DMS 273 treated with DMSO at 0.1 percent for 48 hours (cell line): ENCODE results near the gene SH3D19.

ENCODE experiments used
- DNase-seq: peaks from one replicate; lab custom pipeline; 2025; lab: John Stamatoyannopoulos, UW

The SH3D19 gene, protein sequence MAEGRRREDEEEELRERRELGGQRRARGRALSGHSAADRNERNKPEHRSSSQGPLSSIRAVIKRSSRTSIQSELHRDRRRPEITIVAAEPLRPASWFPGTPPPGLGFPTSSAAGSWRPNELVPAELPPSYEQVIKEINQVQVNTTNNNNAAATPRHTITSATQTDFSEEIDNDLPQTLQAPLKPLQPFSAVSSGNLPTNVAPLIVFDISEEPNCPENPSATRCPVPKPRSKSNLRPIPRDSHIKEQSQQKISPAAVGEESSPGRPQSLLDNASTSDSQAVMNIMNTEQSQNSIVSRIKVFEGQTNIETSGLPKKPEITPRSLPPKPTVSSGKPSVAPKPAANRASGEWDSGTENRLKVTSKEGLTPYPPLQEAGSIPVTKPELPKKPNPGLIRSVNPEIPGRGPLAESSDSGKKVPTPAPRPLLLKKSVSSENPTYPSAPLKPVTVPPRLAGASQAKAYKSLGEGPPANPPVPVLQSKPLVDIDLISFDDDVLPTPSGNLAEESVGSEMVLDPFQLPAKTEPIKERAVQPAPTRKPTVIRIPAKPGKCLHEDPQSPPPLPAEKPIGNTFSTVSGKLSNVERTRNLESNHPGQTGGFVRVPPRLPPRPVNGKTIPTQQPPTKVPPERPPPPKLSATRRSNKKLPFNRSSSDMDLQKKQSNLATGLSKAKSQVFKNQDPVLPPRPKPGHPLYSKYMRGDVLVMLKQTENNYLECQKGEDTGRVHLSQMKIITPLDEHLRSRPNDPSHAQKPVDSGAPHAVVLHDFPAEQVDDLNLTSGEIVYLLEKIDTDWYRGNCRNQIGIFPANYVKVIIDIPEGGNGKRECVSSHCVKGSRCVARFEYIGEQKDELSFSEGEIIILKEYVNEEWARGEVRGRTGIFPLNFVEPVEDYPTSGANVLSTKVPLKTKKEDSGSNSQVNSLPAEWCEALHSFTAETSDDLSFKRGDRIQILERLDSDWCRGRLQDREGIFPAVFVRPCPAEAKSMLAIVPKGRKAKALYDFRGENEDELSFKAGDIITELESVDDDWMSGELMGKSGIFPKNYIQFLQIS

DNA sequence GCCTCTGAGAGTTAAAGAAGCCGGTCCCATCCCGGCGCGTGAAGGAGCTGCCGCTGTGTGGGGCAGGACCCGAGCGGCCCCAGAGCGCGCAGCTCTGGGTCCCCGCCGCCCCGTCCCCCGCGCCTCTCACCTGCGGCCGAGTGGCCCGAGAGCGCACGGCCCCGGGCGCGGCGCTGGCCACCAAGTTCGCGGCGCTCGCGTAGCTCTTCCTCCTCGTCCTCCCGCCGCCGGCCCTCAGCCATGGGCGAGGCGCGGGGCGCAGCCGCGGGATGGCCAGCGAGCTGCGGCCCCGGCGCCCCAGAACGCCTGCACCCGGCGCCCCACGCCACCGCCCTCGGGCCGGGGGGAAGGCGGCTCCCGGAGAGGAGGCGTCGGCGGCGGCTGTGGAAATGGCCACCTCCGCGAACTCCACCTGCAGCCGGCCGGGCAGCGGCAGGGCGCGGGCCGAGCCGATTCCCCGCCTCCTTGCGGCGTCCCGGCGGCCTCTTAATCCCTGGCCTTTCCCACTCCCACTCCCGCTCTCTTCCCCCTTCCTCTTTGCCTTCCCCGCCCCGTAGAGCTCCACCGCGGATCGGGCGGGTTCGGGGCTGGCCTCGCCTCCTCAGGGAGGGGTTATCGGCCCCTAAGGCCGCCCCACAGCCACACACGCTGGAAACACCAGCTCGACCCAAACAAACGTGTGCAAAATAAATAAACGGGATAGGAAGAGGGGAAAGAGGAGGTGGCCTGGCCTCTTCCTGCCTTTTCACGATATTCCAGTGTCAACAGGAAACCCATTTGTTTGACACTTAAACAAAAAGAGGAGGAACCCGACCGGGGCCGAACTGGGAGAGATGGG is at the start of gene SH3D19:
TSS of gene SH3D19 (minus strand) at position 495 of the 838 bp plus-strand sequence. CDS start at position 242, 253 bp downstream.
- no peak for DNase-seq

DNA sequence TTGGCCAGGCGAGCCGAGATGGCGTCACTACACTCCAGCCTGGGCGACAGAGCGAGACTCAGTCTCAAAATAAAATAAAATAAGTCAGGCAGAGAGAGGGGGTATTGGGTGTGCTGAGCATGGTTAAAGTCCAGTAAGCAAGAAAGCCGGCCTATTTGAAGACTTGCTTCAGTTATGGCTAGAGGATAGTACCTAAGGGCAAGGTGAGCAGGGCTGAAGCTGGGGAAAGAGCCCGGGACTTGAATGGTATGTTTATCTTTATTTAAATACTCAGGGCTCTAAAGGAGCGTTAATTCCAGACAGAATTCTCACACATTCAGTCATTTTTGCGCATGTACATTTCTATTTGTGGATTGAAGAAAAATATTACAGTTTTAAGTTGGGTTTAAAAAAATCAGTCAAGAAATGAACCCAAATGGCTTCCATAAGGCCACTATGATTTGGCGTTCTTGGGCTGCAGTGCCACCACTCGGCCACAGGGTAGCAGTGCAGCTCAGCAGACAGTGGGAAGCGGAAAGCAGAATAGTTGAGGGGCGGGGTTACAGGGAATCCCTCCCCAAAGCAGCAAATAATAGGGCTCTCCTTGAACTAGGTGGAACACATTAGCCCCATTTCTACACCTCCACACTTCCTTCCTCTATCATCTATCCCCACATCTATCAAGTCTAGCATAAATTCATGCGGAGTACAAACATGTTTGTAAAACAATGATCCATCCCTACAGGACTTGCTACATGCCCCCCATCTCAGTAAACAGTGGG is 37.2 kb upstream of the SH3D19 start:
- peak; percentile 20 for DNase-seq

DNA sequence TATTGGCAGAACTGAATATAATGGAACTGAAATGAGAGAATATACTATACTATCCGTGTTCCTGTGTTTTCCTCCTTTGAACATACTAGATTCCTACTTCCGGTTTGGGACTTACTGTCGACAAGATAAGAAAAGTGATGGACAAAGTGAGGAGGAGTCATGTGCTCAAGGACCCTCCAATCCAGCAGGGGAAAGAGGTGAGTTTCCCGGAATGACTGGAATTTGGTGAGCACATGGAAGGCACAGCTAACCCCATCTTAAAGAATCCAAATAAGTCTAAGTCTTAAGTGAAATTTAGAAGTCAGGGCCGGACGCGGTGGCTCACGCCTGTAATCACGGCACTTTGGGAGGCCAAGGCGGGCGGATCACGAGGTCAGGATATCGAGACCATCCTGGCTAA is 36.6 kb upstream of the SH3D19 start:
- DNase-seq = no peak

DNA sequence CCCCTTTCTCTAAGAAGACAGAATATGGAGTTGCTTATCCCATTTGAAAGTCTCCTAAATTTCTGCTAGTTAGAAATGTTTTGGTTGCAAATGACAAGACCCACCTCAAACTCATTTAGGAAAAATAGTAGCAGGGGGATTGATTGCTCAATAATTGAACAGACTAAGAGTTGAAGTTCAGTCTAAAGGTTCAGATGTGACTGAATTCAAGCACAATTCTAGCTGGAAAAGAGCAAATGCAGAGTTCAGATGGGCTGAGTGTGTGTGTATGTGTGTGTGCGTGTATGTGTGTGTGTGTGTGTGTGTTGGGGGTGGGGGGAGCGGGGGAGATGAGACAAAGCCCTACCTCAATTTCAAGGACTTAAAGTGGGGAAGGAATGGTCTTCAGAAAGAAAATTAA is 35.7 kb upstream of the SH3D19 start:
- no peak for DNase-seq

DNA sequence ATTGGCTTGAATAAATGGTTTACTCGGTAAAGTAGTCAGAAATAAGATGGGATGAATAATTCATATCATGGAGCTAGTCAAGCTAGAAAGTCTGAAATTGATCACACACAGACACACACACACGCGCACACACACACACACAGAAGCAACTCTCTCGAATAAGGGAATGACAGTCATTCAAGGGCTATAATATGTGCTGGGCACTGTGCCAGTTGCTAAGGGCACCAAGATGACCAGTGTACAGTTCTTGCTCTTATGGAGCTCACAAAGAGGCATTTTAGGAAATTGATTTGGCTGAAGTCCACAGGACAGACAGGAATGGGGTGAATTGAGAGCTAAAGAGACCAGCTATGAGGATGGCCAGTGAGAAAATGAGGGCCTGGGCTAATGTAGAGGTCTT is 34.2 kb upstream of the SH3D19 start:
- no peak for DNase-seq

DNA sequence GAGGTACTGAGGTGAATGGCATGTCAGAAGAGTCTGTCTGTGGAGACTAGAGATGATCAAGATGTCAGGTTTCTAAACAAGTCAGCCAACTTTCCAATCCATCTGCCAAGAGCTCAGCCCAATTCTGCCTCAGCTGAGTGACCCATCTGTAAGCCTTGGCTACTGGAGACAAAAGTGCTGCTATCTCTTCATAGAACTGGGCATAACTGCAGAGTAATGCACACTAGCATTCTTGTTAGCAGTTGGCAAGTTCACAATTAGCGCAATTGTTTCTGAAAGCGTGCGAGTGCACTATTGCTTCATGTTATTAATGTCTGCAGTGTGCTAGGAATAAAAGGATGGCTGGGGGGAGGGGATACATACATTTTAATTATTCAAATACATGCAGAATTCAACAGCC is 32.9 kb upstream of the SH3D19 start:
- no peak for DNase-seq

DNA sequence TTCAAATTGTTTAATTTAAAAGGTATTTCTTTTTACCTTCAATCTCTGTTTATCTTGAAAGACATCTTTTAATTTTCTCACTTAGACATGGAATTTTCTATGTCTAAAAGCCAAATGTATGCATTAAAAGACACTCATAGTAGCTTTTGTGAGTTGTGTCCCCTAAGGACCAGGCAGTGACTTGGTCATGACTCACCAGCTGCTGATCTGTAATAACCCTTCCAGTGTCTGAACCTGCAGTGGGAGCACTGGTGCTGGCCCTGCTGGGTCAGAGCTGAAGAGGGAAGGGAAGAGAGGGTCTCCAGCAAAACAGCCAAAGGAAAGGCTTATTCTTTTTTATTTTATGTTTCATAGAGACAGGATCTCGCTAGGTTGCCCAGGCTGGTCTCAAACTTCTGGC is 31.1 kb upstream of the SH3D19 start:
- no peak for DNase-seq

DNA sequence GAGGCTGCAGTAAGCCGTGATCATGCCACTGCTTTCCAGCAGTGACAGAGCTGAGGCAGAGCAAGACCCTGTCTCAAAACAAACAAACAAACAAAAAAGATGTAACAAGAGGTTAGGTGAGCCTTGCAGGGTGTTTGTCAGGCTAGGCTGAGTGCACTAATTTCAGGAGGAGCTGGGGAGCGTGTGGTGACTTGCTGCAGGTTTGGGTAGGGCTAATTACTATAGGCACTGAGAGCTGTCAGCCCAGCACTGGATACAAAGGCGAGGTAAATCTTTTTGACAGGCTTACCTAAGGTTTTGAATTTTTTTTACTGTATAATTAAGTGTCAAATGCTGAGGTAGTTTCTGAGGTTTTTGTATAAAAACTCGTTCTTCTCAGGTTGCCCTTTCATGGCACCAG is 29.8 kb upstream of the SH3D19 start:
- DNase-seq = no peak

DNA sequence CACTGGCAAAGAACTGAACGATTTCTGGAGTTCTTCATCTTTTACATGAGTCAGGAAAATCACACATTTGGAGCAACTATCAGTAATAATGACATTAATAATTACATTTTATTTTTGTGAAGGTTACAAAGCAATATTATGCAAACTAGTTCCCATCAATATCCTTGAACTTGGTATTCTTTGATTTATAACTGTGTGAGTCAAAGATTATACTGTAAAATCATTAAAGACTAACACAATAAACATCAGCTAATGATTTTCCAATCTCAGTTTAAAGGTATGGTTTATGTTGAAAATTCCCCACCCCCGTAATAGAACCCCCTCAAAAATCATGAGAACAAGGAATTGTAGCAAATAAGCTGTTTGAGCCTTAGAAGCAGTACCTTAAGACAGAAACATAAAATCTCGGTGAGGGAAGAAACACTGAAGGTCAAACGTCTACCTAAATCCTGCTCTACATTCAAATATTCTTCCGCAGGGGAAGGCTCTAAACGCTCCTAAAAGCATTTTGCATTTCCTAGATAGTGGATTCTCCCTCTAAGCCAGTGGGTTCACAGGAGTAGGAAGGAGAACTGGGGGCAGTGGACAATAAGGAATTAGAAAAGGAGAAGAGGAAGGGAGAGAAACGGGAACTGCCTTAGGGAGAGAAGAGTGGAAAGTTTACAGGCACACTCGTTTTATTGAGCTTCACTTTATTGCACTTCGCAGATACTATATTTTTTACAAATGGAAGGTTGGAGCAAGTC is 22.3 kb upstream of the SH3D19 start:
- no peak for DNase-seq

DNA sequence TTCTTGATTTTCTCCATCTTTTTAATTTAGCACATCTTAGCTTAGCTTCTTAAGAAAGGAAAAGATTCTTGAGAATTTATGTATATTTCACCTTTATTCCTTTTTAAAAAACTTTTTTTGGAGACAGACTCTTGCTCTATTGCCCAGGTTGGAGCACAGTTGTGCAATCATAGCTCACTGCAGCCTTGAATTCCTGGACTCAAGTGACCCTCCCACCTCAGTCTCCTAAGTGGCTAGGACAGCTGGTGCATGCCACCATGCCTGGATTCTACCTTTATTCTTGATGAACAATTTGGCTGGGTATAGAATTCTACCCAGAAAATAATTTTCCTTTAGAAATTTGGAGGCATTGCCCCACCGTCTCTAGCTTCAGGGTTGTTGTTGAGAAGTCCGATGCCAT is 19.5 kb upstream of the SH3D19 start:
- no peak for DNase-seq

DNA sequence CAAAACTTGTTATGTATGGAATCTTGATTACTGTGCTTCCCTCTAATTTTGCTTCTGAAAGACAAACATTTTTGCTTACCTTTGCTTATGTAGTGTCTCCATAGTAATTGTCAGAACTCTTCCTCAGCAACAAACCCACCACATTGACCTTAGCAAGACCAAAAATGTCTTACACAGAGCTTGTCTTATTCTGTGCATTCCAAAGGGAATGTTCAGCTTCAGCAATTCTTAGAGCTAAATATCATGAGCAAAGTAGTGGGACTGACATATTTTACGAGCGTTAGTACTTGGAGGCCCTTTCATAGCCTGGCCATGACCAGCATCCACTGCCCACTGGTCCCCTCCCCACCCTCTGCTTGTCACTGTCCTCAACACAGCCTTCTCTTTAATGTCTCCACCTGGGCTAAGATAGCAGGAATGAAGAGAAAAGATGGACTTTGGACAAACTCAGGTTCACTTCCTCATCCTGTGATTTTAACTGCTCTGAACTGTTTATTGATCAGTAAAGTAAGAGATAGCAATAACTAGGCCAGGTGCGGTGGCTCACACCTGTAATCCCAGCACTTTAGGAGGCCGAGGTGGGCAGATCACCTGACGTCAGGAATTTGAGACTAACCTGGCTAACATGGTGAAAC is 15.5 kb upstream of the SH3D19 start:
- DNase-seq = no peak

DNA sequence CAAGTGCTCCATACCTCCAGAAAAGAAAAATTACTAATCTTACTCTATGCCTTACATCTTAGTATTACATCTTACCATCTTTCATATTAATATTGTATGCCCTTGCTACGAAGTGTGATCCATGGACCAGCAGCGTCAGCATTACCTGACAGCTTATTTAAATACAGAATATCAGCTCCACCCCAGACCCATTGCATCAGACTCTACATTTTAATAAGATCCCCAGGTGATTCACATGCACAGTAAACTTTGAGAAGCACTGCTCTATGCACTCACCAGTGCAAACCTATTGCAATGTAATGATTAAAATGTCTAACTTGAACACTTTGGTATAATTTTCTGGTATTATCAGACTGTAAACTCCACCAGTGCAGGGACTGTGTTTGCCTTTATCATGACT is 14.1 kb upstream of the SH3D19 start:
- DNase-seq = no peak

DNA sequence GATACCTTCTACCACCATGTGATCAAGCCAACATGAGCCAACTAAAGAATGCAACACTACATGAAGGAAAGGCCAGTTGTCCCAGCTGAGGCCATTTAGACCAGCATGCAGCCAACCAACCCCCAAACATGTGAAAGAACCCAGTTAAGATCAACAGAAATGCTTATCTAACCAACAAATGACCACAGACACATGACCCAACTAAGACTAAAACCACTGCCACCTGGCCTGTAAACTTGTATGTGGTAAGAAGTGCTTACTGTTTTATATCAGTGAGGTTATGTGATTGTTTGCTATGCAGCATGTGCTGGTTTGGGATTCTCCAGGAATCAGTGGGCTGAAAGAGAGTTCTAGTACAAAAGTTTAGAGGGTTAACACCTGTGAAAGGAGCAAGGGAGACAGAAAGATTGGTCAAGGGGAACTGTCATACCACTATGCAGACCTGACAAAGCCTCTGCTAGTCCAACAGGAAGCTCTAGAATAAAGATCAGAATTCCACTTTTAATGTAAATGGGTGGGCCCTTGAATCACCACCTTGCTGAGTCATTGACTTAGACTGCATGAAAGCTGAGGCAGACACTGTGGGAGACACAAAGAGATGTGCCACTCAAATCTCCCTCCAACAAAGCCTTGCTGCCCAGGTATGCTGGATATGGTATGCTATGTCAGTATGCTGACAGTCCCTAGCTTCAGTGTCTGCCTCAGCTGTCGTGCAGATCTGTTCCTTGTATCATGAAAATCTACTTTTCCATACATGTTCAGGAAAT is 6.1 kb upstream of the SH3D19 start:
- DNase-seq = no peak

DNA sequence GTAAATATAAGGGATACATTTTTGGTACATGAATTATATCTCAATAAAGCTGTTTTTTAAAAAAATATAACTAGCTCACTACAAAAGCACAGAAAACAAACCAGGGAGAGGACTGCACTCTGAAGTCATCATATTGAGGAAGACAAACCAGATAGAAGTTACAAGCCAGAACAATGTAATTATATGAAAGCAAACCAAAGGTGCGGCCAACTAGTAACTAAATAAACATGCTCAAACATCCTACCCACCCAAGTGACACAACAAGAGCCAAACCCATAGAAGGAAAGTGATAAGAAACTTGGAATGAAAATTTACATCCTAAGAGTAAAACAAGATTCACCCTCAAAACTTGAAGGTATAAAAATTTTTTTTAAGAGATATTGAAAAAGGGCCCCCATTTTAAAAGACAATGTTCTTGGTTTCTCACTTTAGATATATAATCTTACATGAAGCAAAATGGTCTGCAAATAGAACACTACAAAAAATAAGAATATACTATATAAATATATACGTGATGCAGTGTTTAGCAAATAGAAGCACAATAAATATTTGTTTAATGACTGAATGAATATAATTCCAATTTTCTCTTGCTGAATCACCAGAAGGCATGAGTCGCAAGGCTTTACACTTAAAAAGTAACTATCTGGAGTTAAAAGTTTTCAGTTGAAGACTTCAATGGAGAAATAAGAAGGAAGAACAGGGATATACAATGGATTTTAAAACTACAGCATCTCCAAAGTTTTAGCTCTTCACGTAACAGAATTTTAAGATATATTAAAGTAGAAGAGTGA is 4.0 kb upstream of the SH3D19 start:
- DNase-seq = no peak

DNA sequence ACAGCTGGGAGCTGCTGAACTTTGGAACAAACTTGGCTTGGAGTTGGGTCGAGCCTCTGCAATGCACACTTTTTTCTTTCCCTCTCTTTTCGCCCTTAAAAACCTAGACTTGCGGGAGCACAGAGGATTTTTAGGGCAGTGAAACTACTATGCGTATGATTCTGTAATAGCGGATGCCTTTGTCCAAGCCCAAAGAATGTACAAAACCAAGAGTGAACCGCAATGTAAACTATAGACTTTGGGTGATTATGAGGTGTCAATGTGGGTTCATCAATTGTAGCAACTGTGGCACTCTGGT is 493 bp upstream of the SH3D19 start:
- DNase-seq = no peak

DNA sequence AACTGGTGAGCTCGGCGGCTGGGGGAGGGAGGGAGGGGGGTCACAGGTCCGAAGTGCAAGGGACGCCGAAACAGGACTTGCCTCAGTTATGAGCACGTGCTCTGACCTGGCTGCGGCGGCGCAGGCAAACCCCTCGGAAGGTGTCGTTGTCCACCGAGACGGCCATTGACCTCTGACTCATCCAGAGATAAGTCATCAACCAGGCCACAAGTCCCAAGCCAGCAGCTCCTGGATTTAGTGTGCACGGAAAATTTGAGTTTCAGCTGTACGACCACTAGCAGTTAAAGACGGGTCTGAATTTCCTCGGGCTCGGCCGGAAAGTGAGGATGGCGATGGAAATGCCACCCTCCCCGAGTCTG is 674 bp downstream of the SH3D19 start:
- DNase-seq = no peak

DNA sequence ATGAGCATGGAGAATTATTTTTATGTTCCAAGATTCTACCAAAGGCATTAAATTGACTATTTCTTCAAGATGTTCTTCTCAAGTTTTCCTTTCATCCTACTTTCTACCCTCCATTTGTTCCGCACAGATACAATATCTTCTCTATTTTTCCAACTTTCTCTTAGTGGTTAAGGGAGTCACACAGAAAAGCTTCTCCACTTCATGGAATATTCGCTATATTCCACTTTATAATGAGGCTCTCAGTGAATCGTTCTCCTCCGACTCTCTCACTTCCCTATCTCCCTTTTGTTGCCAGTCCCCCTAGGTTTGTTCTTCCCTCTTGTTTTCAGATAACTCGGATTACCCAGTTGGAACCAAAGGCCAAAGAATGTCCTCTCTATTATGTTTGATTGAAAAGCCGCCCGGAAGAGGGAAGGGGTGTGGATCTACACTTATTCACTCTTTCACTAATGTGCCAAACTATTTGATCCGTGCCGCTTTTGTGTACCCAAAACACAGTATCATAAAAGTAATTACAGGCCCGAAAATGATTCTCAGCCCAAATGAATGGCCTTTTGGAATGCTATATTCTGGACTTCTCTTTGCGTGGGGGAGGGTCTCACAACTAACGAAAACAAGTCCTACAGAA is 1.2 kb downstream of the SH3D19 start:
- no peak for DNase-seq

DNA sequence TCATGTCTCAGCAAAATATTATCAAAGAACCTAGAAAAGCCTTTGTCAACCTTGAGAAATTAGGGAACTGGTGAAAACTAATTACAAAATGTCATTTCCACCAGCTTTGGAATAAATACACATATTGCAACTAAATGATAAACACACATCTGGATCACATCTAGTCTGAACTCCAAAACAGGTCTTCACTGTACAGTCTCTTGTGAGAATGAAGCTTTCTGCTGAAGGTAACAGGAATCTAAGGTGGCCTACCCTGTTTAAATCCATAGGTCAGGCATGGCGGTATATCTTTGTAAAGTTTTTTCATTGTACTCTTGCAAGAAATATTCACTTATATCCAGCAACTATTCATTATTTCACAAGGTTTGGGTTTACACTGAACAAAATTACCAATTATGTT is 1.7 kb downstream of the SH3D19 start:
- no peak for DNase-seq
